GM21529 (cell line): ENCODE results near the gene IL17D.
"Not testable (repeated sequence)": the region's sequence is repeated elsewhere in the genome, so short reads cannot be mapped to it uniquely, and the experiment has no call there.

Experiments used
- ATAC-seq: cut with Tn5 transposase; IDR thresholded peaks from one replicate; pipeline ENCODE4 v1.9.1; 2021; ENCODE audit not compliant: unreplicated experiment

The IL17D gene

DNA sequence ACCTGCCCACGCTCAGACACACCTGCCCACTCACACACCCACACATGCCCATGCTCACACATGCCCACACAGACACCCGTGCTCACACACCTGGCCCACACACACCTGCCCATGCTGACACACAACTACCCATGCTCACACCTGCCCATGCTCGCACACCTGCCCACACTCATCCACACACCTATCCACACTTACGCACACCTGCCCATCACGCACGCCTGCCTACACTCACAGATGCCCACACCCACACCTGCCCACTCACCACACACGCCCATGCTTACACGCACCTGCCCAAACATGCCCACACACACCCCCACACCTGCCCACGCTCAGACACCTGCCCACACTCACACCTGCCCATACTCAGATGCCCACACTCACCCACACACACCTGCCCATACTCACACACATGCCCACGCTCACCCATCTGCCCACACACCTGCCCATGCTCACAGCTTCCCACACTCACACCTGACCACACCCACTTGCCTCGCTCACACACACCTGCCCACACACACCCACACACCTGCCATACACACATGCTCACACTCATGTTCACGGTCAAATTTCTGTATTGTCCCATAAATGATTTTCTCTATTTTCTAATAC lies 15.6 kb downstream of the IL17D start:
- ATAC-seq: no peak

DNA sequence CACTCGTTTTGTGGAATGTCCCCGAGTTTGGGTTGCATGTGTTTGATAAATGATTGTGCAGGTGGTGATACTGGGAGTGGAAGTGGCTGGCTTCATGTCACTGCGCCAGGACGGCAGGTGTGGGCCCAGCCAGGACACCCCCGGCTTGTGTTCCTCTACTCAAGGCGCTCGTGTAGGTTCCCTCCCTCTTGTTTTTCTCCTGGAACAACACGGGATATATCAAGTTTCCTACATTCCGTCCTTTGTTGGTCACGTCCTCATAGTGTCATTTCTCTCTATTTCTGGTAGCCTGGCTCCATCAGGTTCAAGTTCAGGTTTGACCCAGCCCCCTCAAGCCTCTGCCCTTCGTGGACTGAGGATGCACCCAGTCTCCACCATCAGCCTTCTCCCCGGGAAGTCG lies 16.3 kb downstream of the IL17D start:
- ATAC-seq: no peak

DNA sequence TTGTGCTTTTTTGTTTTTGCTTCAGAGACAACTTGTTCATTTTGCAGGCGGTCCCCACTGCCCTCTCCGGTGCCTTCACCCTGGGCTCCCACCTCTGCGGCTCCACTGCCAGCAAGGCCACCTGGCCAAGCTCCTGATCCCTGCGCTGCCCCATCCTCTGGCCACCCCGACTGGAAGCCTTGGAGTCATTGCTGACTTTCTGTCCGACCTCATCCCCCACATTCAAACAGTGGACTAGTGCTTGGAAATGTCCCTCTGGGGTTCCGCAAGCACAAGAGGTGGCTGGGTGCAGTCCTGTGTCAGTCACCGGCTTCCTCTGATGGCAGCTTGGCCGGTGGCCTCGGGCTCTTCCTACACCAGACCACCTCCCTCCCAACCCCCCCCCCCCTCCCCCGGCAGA lies 17.0 kb downstream of the IL17D start:
- ATAC-seq: no peak

DNA sequence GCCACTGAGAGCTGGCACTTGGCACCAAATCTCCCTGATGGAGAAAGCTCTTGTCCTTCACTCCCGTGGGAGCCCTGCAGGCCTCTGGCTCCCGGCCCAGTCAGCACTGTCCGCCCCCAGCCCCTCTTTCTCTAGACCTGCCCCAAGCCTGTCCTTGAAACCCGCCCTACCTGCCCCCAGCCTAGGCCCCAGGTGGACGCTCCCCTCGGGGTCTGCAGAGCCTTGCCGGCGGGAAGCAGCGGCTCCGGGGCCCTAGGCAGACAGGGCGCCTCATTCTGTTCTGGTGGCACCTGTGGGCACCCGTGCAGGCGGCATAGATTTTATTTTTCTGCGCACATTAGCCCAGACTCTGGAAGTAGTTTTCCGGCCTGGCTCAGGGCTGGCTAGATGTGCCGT lies 17.6 kb downstream of the IL17D start:
- no peak for ATAC-seq

DNA sequence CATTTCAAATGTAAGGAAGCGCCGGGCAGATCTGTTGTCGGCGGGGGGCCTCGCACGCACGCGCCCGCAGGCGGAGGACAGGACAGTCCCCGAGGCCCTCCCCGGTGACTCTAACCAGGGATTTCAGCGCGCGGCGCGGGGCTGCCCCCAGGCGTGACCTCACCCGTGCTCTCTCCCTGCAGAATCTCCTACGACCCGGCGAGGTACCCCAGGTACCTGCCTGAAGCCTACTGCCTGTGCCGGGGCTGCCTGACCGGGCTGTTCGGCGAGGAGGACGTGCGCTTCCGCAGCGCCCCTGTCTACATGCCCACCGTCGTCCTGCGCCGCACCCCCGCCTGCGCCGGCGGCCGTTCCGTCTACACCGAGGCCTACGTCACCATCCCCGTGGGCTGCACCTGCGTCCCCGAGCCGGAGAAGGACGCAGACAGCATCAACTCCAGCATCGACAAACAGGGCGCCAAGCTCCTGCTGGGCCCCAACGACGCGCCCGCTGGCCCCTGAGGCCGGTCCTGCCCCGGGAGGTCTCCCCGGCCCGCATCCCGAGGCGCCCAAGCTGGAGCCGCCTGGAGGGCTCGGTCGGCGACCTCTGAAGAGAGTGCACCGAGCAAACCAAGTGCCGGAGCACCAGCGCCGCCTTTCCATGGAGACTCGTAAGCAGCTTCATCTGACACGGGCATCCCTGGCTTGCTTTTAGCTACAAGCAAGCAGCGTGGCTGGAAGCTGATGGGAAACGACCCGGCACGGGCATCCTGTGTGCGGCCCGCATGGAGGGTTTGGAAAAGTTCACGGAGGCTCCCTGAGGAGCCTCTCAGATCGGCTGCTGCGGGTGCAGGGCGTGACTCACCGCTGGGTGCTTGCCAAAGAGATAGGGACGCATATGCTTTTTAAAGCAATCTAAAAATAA lies 18.2 kb downstream of the IL17D start:
- no peak for ATAC-seq

DNA sequence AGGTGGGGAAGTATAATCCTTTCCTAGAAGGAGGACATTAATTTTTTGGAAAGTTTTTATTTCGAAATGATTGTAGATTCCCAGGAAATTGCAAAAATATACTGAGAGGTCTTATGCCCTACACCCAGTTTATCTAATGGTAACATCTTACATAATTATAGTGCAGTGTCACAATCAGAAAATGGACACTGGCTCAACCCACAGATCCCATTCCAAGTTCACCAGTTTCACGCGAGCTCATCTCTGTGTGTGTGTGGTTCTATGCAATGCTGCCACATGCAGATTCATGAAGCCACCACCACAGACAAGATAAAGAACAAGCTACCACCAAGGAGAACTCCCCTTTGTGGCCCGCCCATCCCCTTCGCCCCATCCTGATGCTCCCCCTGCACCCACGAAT lies 24.4 kb downstream of the IL17D start:
- no peak for ATAC-seq

DNA sequence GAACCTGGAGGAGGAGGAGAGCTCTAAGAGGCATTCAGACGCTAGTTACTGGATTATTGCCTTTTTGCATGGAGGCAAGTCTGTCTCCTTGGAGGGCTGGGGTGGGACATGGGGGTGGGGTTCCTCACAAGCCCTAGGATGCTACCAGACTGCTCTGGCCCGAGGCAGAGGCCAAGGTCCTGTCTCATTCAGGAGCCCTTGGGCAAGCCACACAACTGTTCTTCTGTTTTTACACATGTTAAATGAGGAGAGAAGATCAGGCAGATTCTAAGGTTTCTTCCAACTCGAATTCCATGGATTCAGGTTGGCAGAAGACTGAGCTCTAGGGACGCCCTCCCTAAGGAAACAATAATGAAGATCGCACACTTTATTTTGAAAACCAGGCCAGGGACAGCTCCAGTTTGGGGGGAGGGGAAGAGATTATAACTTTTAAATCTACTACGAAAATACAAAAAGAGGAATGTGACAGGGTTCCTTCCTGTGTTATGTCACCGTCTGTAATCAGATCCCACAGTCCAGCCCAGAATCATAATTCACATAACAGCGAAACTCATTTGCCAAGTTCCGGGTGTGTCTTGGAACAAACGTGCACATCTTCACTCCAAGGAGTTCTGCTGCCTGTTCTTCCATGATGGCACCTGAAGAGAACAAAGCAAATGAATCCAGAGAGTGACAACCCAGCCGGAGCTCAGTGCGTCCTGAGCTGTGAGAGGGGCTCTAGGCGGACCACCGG lies 25.2 kb downstream of the IL17D start:
- no peak for ATAC-seq

DNA sequence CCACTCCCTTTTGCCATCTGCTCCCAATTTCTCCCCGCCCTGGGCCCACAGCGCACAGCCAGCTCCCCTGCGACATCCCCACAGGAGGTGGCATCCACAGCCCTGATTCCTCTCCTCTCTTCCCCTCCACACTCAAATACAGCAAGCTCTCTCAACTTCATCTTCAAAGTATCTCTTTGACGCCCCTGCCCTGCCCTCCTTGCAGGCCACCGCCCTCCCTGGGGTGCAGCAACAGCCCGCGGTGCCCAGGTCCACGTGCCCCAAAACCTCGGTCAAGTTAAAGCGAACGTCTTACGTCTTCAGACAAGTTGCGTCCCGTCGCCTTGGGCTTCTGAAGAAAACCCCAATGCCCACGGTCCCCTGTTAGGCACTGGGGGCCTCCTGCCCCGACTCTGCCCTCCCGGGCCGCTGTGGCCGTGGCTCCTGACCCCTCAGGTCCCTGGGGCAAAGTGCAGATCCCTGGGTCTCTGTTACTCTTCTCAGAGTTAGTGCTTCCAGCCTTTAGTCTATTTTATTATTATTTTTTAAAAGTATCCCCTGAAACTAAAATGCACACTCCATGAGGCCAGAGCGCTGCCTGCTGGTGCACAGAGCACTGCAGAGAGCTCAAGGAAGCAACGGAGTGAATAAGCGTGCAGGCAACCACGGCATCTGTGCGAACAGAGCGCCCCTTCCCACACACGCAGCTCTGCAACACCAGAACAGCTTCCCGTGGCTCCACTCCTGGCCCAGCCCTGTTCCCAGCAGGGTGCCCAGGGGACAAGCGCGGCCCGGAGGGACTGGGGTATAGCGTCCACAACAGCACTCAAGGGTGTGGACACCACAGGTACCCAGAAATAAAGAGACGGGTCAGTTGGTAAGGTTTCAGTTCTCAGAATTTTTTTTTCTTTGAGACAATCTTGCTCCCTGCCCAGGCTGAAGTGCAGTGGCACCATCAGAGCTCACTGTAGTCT lies 26.4 kb downstream of the IL17D start:
- no peak for ATAC-seq

DNA sequence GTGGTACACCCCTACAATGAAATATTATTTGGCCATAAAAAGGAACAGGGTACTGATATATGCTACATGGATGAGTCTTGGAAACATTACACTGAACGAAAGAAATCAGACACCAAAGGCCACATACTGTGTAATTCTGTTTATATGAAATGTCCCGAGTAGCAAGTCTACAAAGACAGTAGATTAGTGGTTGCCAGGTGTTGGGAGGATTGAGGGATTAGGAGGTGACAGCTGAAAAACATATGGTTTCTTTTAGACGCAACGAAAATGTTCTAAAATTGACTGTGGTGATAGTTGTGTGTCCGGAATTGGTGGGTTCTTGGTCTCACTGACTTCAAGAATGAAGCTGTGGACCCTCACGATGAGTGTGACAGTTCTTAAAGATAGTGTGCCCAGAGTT lies 35.1 kb downstream of the IL17D start:
- ATAC-seq: no peak

DNA sequence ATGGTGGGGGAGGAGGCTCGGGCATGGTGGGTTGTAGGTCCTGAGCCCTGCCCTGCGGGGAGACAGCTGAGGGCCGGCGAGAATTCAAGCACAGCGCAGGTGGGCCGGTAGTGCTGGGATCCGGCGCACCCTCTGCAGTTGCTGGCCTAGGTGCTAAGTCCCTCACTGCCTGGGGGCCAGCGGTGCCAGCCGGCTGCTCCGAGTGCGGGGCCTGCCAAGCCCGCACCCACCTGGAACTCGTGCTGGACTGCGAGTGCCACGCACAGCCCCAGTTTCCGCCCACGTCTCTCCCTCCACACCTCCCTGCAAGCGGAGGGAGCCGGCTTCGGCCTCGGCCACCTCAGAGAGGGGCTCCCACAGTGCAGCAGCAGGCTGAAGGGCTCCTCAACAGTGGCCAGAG lies 36.5 kb downstream of the IL17D start:
- no peak for ATAC-seq

DNA sequence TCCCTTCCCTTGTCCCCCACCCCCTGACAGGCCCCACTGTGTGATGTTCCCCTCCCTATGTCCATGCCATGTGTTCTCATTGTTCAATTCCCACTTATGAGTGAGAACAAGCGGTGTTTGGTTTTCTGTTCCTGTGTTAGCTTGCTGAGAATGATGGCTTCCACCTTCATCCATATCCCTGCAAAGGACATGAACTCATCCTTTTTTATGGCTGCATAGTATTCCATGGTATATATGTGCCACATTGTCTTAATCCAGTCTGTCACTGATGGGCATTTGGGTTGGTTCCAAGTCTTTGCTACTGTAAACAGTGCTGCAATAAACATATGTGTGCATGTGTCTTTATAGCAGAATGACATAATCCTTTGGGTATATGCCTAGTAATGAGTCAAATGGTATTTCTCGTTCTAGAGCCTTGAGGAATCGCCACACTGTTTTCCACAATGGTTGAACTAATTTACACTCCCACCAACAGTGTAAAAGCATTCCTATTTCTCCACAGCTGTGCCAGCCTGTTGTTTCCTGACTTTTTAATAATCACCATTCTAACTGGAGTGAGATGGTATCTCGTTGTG lies 40.4 kb downstream of the IL17D start:
- ATAC-seq: not testable (repeated sequence)

DNA sequence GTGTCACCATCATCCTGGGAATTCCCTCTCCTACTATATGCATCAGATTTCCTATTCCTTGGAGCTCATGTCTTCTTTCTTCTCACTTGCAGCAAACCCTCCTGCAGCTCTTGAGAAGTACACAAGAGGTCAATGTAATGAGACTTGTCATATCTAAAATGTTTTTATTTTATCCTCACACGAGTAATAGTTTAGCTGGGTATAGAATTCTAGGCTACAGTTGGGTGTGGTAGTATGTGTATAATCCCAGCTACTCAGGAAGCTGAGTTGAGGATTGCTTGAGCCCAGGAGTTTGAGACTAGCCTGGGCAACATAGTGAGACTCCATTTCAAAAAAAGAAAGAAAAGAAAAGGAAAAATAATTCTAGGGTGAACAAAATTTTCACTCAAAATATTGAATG lies 45.9 kb downstream of the IL17D start:
- ATAC-seq: no peak

DNA sequence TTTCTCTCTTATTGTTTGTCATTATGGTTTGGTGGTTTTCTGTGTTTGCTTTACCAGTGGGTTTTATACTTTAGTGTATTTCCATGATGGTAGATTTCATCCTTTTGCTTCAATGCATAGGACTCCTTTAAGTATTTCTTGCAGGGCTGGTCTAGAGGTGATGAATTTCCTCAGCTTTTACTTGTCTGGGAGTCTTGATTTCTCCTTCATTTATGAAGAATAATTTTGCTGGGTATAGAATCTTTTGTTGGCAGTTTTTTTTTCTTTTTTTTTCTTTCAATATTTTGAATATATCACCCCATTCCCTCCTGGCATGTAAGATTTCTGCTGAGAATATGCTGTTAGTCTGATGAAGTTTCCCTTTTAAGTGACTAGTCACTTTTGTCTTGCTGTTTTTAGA lies 50.5 kb downstream of the IL17D start:
- ATAC-seq: no peak

DNA sequence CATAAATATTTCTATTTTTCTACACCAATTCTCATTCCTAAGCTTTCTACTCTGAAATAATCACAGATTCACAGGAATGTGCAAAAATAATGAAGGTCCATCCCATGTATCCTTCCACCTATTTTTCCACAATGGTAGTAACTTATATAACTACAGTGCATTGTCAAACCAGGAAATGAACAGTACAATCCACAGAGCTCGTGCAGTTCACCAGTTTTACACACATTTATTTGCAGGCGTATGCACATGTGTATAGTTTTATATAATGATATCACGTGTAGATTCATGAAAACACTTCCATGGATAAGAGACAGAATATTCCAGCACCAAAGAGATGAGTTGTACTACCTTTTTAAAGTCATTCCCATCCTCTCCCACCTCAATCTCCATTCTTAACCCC lies 57.4 kb downstream of the IL17D start:
- no peak for ATAC-seq

DNA sequence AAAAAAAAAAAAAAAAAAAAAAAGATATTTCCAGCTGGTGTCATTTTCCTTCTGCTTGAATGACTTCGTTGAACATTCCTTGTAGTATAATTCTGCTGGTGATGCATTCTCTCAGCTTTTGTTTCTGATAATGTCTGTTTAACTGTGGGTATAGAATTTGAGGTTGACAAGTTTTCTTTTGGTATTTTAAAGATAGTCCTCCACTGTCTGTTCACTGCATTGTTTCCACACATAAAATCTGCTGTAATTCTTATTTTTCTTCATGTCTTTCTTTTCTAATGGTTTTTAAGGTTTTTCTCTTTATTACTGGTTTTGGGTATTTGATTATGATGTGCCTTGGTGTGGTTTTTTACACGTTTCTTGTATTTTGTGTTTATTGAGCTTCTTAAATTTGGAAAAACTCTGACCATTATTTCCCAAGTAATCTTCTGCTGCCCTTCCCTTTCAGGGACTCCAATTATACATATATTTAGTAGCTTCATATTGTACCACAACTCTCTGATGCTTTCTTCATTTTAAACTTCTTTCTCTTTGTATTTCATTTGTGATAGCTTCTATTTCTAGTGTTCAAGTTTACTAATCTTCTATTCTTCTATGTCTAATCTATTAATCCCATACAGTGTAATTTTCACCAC lies 63.9 kb downstream of the IL17D start:
- ATAC-seq: no peak

DNA sequence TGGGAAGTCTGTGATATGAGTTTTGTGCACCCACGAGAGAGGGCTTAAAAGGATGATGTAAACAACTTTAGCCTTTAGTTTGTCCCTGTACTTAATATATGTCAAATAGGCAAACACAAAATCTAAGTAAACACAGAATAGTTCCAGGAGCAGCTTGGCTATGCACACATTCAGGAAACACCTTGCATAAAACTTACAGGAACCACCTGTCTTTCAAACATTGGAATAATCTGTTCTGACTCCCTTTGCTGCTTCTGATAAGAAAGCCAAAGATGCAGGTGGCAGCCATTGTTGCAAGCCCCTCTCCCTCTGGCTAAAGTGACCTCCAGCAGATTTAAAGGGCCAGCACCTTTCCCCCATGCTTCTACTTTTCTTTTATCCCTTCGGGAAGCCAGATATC lies 65.6 kb downstream of the IL17D start:
- ATAC-seq: no peak

DNA sequence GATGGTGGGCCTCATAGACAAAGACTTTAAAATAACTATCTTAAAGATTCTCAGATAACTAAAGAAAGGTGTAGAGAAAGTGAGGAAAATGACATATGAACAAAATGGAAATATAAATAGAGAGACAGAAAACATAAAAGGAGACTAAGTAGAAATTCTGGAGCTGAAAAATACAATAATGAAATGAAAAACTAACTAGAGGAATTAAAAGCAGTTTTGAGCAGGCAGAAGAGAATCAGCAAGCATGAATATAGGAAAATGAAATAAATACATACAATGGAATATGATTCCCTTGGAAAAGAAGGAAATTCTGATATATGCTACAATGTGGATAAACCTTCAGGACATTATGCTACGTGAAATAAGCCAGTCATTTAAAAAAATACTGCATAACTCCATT lies 66.3 kb downstream of the IL17D start:
- no peak for ATAC-seq
